ENCODE data around the gene RBMS2.

Gene RBMS2

DNA sequence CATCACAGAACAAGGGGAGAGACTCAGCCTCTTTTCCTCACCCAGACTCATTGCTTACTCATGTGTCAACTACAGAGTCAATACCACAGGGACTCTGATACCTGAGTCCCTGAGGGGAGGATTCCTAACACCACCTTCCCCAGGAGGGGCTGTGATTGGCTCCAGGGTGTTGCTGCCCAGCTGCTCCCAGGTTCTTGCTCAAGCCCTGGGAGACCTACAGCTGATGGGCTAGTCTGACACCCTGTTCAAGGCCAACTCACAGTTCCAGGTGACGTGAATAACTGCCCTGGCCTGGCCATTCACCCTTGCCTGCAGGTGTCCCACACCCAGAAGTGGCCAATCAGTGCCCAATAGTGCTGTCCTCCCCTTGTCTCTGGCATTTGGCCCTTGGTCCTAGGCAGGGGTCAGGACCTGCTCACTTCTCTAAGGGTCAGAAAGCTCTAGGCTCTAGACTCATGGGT is 44.6 kb upstream of the RBMS2 start:
- no peak for TF ChIP-seq MAX (IDR thresholded peaks at IDR 0.05)
- TF ChIP-seq USF1 (IDR thresholded peaks at IDR 0.05), result no peak
- no peak for TF ChIP-seq CREB1 (IDR thresholded peaks at IDR 0.05; ENCODE audit: low read depth)
- 0 out of 2 replicates have a peak, but pooled peaks have one; percentile 17 for TF ChIP-seq CEBPB (IDR thresholded peaks at IDR 0.05)

DNA sequence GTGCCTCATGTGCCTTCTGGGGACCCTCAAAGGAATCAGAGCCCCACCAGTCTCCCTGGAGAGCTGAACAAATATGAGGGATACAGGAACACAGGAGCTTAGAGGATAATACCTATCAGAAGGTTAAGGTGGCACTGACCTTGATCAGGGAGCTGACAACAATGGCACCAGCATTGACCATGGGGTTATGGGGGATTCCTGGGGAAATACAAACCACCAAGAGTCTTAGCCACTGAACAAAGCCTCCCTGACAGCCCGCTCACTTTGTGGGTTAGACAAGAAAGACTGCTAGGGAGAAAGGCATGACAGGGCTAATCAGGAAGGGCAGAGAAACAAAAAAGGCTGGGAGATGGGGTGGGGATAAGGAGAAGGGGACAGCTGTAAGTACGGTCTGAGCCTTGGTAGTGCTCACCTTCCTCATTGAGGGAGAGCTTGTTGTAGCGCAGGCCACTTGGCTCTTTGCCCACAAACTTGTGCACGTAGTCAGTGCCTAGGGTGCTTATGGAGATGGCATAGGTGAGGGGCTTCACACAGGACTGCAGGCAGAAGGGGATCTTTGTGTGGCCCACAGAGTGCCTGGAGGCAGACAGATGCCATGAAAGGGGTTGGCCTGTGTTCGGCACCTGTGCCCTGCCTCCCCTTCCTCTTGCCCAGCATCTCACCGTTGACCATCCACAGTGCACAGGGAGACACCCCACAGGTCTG is 43.9 kb upstream of the RBMS2 start:
- peak; percentile 36; the same call in 1 of the 2 replicates for TF ChIP-seq NFIC (IDR thresholded peaks at IDR 0.05)
- no peak for TF ChIP-seq CEBPB (IDR thresholded peaks at IDR 0.05)

- TF ChIP-seq RAD21 (IDR thresholded peaks at IDR 0.05; ENCODE audit: low read depth) (no peak), USF1 (IDR thresholded peaks at IDR 0.05) (no peak), TEAD4 (IDR thresholded peaks at IDR 0.05) (no peak), FOXM1 (IDR thresholded peaks at IDR 0.05; ENCODE audit: borderline replicate concordance, low read depth) (no peak), MAX (IDR thresholded peaks at IDR 0.05) (no peak), CREB1 (IDR thresholded peaks at IDR 0.05; ENCODE audit: low read depth) (no peak), EGR1 (IDR thresholded peaks at IDR 0.05) (no peak), ZBTB7A (IDR thresholded peaks at IDR 0.05; ENCODE audit: low read depth) (no peak), EP300 (IDR thresholded peaks at IDR 0.05; ENCODE audit: borderline replicate concordance) (no peak), TAF1 (IDR thresholded peaks at IDR 0.05; ENCODE audit: low read depth) (no peak)
- TF ChIP-seq, protein P1, sequence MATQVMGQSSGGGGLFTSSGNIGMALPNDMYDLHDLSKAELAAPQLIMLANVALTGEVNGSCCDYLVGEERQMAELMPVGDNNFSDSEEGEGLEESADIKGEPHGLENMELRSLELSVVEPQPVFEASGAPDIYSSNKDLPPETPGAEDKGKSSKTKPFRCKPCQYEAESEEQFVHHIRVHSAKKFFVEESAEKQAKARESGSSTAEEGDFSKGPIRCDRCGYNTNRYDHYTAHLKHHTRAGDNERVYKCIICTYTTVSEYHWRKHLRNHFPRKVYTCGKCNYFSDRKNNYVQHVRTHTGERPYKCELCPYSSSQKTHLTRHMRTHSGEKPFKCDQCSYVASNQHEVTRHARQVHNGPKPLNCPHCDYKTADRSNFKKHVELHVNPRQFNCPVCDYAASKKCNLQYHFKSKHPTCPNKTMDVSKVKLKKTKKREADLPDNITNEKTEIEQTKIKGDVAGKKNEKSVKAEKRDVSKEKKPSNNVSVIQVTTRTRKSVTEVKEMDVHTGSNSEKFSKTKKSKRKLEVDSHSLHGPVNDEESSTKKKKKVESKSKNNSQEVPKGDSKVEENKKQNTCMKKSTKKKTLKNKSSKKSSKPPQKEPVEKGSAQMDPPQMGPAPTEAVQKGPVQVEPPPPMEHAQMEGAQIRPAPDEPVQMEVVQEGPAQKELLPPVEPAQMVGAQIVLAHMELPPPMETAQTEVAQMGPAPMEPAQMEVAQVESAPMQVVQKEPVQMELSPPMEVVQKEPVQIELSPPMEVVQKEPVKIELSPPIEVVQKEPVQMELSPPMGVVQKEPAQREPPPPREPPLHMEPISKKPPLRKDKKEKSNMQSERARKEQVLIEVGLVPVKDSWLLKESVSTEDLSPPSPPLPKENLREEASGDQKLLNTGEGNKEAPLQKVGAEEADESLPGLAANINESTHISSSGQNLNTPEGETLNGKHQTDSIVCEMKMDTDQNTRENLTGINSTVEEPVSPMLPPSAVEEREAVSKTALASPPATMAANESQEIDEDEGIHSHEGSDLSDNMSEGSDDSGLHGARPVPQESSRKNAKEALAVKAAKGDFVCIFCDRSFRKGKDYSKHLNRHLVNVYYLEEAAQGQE (IDR thresholded peaks at IDR 0.05; ENCODE audit: low read depth), result no peak
Measured at GRCh38 chr12:56479625-56480024, 42.0 kb upstream of the RBMS2 start.

DNA sequence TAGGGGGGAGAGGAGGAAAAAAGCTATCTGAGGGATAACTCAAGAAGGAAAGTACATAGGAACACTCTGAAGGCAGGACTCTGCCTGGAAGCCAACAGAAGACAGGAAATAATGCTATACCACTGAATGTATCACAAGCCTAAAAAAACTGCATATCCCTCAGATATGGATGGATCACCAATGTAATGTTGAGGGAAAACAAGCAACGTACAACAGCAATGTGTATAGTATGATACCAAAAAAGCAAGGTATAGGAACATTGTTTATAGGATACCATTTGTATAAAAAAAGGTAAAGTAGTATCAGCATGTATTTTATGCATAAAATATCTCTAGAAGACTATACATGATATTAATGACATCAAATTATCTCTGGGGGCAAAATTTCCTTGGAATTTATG is 37.1 kb upstream of the RBMS2 start:
- TF ChIP-seq TCF12 (IDR thresholded peaks at IDR 0.05; ENCODE audit: low read depth), result no peak
- no peak for TF ChIP-seq MAX (IDR thresholded peaks at IDR 0.05)
- TF ChIP-seq TAF1 (IDR thresholded peaks at IDR 0.05; ENCODE audit: low read depth), result no peak
- TF ChIP-seq CREB1 (IDR thresholded peaks at IDR 0.05; ENCODE audit: low read depth), result no peak
- no peak for TF ChIP-seq RAD21 (IDR thresholded peaks at IDR 0.05; ENCODE audit: low read depth)
- no peak for TF ChIP-seq YY1 (IDR thresholded peaks at IDR 0.05; ENCODE audit: low read depth)
- no peak for TF ChIP-seq ZBTB7A (IDR thresholded peaks at IDR 0.05; ENCODE audit: low read depth)
- no peak for TF ChIP-seq USF1 (IDR thresholded peaks at IDR 0.05)
- TF ChIP-seq, protein P1 (IDR thresholded peaks at IDR 0.05; ENCODE audit: low read depth), result no peak
- TF ChIP-seq TEAD4 (IDR thresholded peaks at IDR 0.05), result no peak
- no peak for TF ChIP-seq CEBPB (IDR thresholded peaks at IDR 0.05)
- no peak for TF ChIP-seq NFIC (IDR thresholded peaks at IDR 0.05)
- TF ChIP-seq FOXM1 (IDR thresholded peaks at IDR 0.05; ENCODE audit: borderline replicate concordance, low read depth), result no peak

GRCh38 chr12:56486694-56487093 is 34.9 kb upstream of the RBMS2 start:
- TF ChIP-seq NFIC (IDR thresholded peaks at IDR 0.05) (no peak), FOXM1 (IDR thresholded peaks at IDR 0.05; ENCODE audit: borderline replicate concordance, low read depth) (no peak), USF1 (IDR thresholded peaks at IDR 0.05) (no peak), CREB1 (IDR thresholded peaks at IDR 0.05; ENCODE audit: low read depth) (no peak), RAD21 (IDR thresholded peaks at IDR 0.05; ENCODE audit: low read depth) (no peak), EGR1 (IDR thresholded peaks at IDR 0.05) (no peak), YY1 (IDR thresholded peaks at IDR 0.05; ENCODE audit: low read depth) (no peak), TEAD4 (IDR thresholded peaks at IDR 0.05) (no peak), ZBTB7A (IDR thresholded peaks at IDR 0.05; ENCODE audit: low read depth) (no peak), CEBPB (IDR thresholded peaks at IDR 0.05) (no peak), TCF12 (IDR thresholded peaks at IDR 0.05; ENCODE audit: low read depth) (no peak), MAX (IDR thresholded peaks at IDR 0.05) (no peak), TAF1 (IDR thresholded peaks at IDR 0.05; ENCODE audit: low read depth) (no peak), EP300 (IDR thresholded peaks at IDR 0.05; ENCODE audit: borderline replicate concordance) (no peak)
- TF ChIP-seq, protein P1 (IDR thresholded peaks at IDR 0.05; ENCODE audit: low read depth), result no peak

Data from Ishikawa (cell line).